Nephron (organoid): ENCODE data around the gene ARHGEF12.

Source experiments
- H3K27ac Mint-ChIP-seq, 3 experiments: 2 replicates each; pipeline ENCODE4 v1.8.0; 2020; ENCODE audit warnings: mixed read lengths in 3 of 3, mild to moderate bottlenecking in 2 of 3, moderate library complexity in 1 of 3
- H3K27me3 Mint-ChIP-seq: 2 replicates; pipeline ENCODE4 v1.8.0; 2021; ENCODE audit warnings: low read depth, mild to moderate bottlenecking, moderate library complexity, mixed read lengths
- H3K36me3 Mint-ChIP-seq: 2 replicates; pipeline ENCODE4 v1.8.0; 2020; ENCODE audit warnings: low read depth, mixed read lengths
- H3K4me1 Mint-ChIP-seq: 2 replicates; pipeline ENCODE4 v1.8.0; 2020; ENCODE audit warnings: mixed read lengths
- H3K4me3 Mint-ChIP-seq, 3 experiments: 2 replicates each; pipeline ENCODE4 v1.8.0; 2020; ENCODE audit warnings: mild to moderate bottlenecking in 3 of 3, mixed read lengths in 3 of 3, moderate library complexity in 2 of 3
- H3K9me3 Mint-ChIP-seq: 2 replicates; pipeline ENCODE4 v1.8.0; 2020; ENCODE audit warnings: mixed read lengths
- TF ChIP-seq, protein P1 (sequence below), 3 experiments: fragments of 200-600 bp; sonication (generic); IDR thresholded peaks; one replicate each; pipeline ENCODE4 v1.5.0; 2021; ENCODE audit warnings: antibody characterized with exemption in 3 of 3; ENCODE audit not compliant: unreplicated experiment in 3 of 3

Gene ARHGEF12

GRCh38 chr11:120389693-120390584, 53.7 kb downstream of the ARHGEF12 start:
- H3K27ac Mint-ChIP-seq = peak overlapping the region; percentile 20 to 92 (median 60)
- peaks cover 19% of the 10 kb centered on the region for H3K9me3 Mint-ChIP-seq
- TF ChIP-seq, protein P1, sequence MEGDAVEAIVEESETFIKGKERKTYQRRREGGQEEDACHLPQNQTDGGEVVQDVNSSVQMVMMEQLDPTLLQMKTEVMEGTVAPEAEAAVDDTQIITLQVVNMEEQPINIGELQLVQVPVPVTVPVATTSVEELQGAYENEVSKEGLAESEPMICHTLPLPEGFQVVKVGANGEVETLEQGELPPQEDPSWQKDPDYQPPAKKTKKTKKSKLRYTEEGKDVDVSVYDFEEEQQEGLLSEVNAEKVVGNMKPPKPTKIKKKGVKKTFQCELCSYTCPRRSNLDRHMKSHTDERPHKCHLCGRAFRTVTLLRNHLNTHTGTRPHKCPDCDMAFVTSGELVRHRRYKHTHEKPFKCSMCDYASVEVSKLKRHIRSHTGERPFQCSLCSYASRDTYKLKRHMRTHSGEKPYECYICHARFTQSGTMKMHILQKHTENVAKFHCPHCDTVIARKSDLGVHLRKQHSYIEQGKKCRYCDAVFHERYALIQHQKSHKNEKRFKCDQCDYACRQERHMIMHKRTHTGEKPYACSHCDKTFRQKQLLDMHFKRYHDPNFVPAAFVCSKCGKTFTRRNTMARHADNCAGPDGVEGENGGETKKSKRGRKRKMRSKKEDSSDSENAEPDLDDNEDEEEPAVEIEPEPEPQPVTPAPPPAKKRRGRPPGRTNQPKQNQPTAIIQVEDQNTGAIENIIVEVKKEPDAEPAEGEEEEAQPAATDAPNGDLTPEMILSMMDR (IDR thresholded peaks at IDR 0.05; ENCODE audit: unreplicated experiment in 3 of 3) = no peak
- H3K27me3 Mint-ChIP-seq = no peaks in the 10 kb centered on the region
- peaks cover 25% of the 10 kb centered on the region for H3K4me1 Mint-ChIP-seq
- H3K4me3 Mint-ChIP-seq = no peak overlapping the region
- H3K36me3 Mint-ChIP-seq = peaks cover 21% of the 10 kb centered on the region

DNA sequence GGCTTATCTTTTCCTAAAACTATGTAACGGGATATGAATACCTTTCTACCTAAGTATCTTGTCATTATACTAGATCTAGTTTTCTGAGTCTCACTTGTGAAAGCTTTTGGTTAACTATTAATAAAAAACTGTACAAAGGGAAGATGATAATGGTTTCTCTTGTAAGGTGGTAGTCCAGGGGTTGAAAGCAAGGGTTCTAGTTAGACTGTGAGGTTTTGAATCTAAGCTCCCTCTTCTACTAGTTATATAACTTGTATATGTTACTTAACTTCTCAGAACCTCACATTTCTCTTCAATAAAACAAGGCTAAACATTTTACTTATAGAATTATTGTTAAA, 54.3 kb downstream of the ARHGEF12 start:
- H3K9me3 Mint-ChIP-seq = peaks cover 24% of the 10 kb centered on the region
- H3K27me3 Mint-ChIP-seq = no peaks in the 10 kb centered on the region
- TF ChIP-seq, protein P1 (IDR thresholded peaks at IDR 0.05; ENCODE audit: unreplicated experiment in 3 of 3) = no peak
- no peak overlapping the region for H3K4me3 Mint-ChIP-seq
- peaks cover 27% of the 10 kb centered on the region for H3K36me3 Mint-ChIP-seq
- peak overlapping the region; percentile 20 to 92 (median 60) for H3K27ac Mint-ChIP-seq
- H3K4me1 Mint-ChIP-seq = peaks cover 19% of the 10 kb centered on the region

DNA sequence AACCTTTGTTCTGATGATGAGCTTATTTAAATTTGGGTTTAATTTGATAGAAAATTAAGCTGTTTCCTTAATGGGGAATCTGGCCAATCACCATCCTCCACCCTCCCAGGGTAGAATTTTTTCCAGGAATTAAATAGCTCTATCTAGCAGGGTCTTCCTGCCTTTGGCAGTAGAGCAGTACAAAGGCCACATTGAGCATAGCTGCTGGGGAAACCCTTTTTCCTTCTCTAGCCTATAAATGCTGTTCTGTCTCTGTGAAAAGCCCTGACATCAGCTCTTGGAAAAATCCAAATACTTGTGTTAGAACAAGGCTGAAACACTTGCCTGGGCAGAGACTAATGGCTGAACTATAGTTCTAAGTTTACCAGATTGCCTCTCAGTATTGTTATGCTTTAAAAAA, 55.1 kb downstream of the ARHGEF12 start:
- peaks cover 12% of the 10 kb centered on the region for H3K4me1 Mint-ChIP-seq

DNA sequence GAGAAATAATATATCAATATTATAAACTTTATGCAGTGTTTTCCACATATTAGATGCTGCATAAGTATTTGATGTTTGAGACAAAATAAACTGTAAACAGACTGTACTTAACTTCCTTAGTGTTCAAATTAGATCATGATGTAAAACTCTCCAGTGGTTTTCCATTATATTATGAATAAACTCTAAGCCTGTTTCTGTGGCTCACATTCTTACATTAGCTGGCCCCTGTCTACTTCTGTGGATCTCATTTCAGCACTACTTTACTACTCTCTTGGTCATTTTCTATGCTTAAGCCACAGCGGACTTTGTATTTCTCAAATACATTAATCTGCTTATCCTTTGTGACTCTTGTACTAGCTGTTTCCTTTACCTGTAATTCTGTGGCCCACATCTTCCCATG, 55.6 kb downstream of the ARHGEF12 start:
- no peak overlapping the region for H3K4me3 Mint-ChIP-seq
- peaks cover 12% of the 10 kb centered on the region for H3K4me1 Mint-ChIP-seq
- H3K27ac Mint-ChIP-seq = peak overlapping the region; percentile 79 to 93 (median 92)
- H3K27me3 Mint-ChIP-seq = no peaks in the 10 kb centered on the region
- H3K36me3 Mint-ChIP-seq = peaks cover 34% of the 10 kb centered on the region
- peaks cover 24% of the 10 kb centered on the region for H3K9me3 Mint-ChIP-seq
- TF ChIP-seq, protein P1 (IDR thresholded peaks at IDR 0.05; ENCODE audit: unreplicated experiment in 3 of 3) = no peak

More for the DNA sequence above, 55.1 kb downstream of the ARHGEF12 start:
- TF ChIP-seq, protein P1 (IDR thresholded peaks at IDR 0.05; ENCODE audit: unreplicated experiment in 3 of 3) = no peak
- Mint-ChIP-seq H3K36me3 (peaks cover 34% of the 10 kb centered on the region), H3K9me3 (peaks cover 24% of the 10 kb centered on the region), H3K27me3 (no peaks in the 10 kb centered on the region), H3K27ac (peak overlapping the region; percentile 79 to 93 (median 92)), H3K4me3 (peak overlapping the region in 1 of 3 experiments; percentile 40)

GRCh38 chr11:120392314-120392713, 56.1 kb downstream of the ARHGEF12 start:
- Mint-ChIP-seq H3K27ac (peak overlapping the region in 2 of 3 experiments; percentile 79 to 92), H3K36me3 (peaks cover 37% of the 10 kb centered on the region), H3K9me3 (peaks cover 24% of the 10 kb centered on the region), H3K4me3 (no peak overlapping the region), H3K4me1 (peaks cover 12% of the 10 kb centered on the region), H3K27me3 (no peaks in the 10 kb centered on the region)
- TF ChIP-seq, protein P1 (IDR thresholded peaks at IDR 0.05; ENCODE audit: unreplicated experiment in 3 of 3) = no peak
